ENCODE measurements around the gene EFNA5. TPM values are rescaled to one million over a fixed set of nuclear protein-coding genes. Genes with fewer than 3 reads are reported as not detected.

Gene EFNA5
- total RNA-seq, 1 experiment from 2014 or later, result 0.22 TPM

DNA sequence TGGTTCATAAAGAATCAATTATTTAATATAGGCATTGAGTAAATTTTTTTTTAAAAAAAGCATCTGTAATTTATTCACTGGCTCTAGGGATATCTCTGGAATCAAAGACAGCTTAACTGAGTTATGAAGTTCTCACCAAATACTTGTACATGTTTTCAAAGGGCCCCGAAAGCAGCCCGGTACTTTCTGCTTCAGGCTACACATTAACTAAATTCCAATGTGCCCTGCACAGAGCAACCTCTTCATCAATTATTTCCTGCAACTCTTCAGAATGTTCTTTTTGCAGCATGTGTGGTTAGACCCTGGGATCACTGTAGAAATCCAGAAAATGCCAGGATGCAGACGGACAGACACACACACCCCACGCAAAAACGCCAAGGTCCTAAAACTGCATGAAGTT lies 209.0 kb downstream of the EFNA5 start:
- RAD21 ChIA-PET (ENCODE audit: low non-redundant PET in 1 of 2, low total read pairs in 2 of 2, uncharacterized antibody in 2 of 2, unreplicated experiment in 2 of 2), result no interaction called here
- CTCF ChIA-PET, result no interaction called here
- Histone ChIP-seq H3K27me3 (ENCODE audit: insufficient read depth, low read length) (no peaks in the 10 kb centered on the region), H3K4me2 (ENCODE audit: low read length) (no peak overlapping the region), H3K9ac (ENCODE audit: low read length) (no peak overlapping the region), H3K79me2 (ENCODE audit: insufficient read depth, low read length) (no peaks in the 10 kb centered on the region), H3K4me3 (replicated peaks in 1 of 2; ENCODE audit: low read depth in 1 of 2, low read length in 2 of 2) (no peak overlapping the region), H4K20me1 (ENCODE audit: insufficient read depth) (no peaks in the 10 kb centered on the region), H3K4me1 (ENCODE audit: control insufficient read depth in 1 of 2, insufficient read depth in 2 of 2, low read length in 2 of 2) (peaks cover 4 to 13% of the 10 kb centered on the region in 2 experiments; a peak in 3 of 4 replicates), H3K9me2 (ENCODE audit: insufficient read depth) (no peaks in the 10 kb centered on the region), H3K27ac (ENCODE audit: low read depth, low read length) (no peak overlapping the region), H3K9me3 (ENCODE audit: control insufficient read depth in 1 of 2, insufficient read depth in 1 of 2, low read depth in 1 of 2, low read length in 2 of 2) (no peaks in the 10 kb centered on the region), H3K36me3 (ENCODE audit: control insufficient read depth in 1 of 2, insufficient read depth in 2 of 2, low read length in 2 of 2) (no peaks in the 10 kb centered on the region), H2AFZ (ENCODE audit: low read depth, low read length, poor library complexity, severe bottlenecking) (no peak overlapping the region)
- BruUV-seq (replicated peaks), result no TSS peak
- ATAC-seq, result no peak
- no peak for DNase-seq (ENCODE audit: low read depth, low spot score)
- intact Hi-C loops (cut with micrococcal nuclease), result no loop called here
- POLR2A ChIA-PET, result no interaction called here
- TF ChIP-seq EGR1 (IDR thresholded peaks at IDR 0.05; ENCODE audit: low read depth) (no peak), ATF3 (IDR thresholded peaks at IDR 0.05) (no peak), ZFX (IDR thresholded peaks at IDR 0.05) (no peak), CEBPB (IDR thresholded peaks at IDR 0.05; ENCODE audit: low read depth) (no peak), SRF (IDR thresholded peaks at IDR 0.05; ENCODE audit: low read depth) (no peak), REST (IDR thresholded peaks at IDR 0.05; ENCODE audit: low read depth) (no peak), EZH2 (IDR thresholded peaks at IDR 0.05) (no peak), POLR2A (IDR thresholded peaks at IDR 0.05; ENCODE audit: borderline replicate concordance, extremely low read depth, insufficient read depth, insufficient read length) (no peak), FOSL1 (IDR thresholded peaks at IDR 0.05; ENCODE audit: low read depth) (no peak), ELF1 (IDR thresholded peaks at IDR 0.05; ENCODE audit: borderline replicate concordance, low read depth) (no peak), MAX (IDR thresholded peaks at IDR 0.05) (no peak), CBX3 (IDR thresholded peaks at IDR 0.05; ENCODE audit: low read depth) (no peak), RAD21 (IDR thresholded peaks at IDR 0.05; ENCODE audit: low read depth) (no peak), CTCF (IDR thresholded peaks at IDR 0.05 in 2 of 3, conservative IDR thresholded peaks at IDR 0.05 in 1 of 3; ENCODE audit: borderline replicate concordance in 1 of 3, insufficient read depth in 1 of 3, low read depth in 2 of 3, low read length in 2 of 3) (no peak)
